ENCODE results near the gene KRAS. TPM values are rescaled to one million over a fixed set of nuclear protein-coding genes. Genes with fewer than 3 reads are reported as not detected.

The KRAS gene
- total RNA-seq, 3 donors from 2014 or later = 10.6 to 15.7 (median 14.3) TPM

DNA sequence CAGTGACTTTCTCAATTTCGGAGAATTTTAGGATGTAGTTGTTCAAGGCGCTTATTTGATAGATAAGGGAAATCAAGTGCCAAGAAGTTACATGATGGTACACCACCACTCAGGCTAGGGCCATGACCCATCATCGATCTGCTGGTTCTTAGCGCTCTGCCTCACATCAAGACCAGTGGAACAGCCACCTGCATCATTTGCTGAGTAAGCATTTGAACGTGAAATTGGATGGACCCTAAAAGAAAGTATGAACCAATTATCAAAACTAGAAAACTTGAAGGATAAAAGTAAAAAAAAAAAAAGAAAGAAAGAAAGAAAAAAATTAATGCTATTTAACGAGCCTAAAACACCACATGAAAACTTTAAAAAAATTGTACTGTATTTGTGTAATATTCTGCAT, 27.5 kb upstream of the KRAS start:
- intact Hi-C loops (cut with DNase I; ENCODE audit: low total_unique reads) = no loop called here
- TF ChIP-seq POLR2A (IDR thresholded peaks at IDR 0.05) (no peak), POLR2AphosphoS5 (IDR thresholded peaks at IDR 0.05) (no peak)
- TF ChIP-seq, protein P1, sequence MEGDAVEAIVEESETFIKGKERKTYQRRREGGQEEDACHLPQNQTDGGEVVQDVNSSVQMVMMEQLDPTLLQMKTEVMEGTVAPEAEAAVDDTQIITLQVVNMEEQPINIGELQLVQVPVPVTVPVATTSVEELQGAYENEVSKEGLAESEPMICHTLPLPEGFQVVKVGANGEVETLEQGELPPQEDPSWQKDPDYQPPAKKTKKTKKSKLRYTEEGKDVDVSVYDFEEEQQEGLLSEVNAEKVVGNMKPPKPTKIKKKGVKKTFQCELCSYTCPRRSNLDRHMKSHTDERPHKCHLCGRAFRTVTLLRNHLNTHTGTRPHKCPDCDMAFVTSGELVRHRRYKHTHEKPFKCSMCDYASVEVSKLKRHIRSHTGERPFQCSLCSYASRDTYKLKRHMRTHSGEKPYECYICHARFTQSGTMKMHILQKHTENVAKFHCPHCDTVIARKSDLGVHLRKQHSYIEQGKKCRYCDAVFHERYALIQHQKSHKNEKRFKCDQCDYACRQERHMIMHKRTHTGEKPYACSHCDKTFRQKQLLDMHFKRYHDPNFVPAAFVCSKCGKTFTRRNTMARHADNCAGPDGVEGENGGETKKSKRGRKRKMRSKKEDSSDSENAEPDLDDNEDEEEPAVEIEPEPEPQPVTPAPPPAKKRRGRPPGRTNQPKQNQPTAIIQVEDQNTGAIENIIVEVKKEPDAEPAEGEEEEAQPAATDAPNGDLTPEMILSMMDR (IDR thresholded peaks at IDR 0.05) = no peak

DNA sequence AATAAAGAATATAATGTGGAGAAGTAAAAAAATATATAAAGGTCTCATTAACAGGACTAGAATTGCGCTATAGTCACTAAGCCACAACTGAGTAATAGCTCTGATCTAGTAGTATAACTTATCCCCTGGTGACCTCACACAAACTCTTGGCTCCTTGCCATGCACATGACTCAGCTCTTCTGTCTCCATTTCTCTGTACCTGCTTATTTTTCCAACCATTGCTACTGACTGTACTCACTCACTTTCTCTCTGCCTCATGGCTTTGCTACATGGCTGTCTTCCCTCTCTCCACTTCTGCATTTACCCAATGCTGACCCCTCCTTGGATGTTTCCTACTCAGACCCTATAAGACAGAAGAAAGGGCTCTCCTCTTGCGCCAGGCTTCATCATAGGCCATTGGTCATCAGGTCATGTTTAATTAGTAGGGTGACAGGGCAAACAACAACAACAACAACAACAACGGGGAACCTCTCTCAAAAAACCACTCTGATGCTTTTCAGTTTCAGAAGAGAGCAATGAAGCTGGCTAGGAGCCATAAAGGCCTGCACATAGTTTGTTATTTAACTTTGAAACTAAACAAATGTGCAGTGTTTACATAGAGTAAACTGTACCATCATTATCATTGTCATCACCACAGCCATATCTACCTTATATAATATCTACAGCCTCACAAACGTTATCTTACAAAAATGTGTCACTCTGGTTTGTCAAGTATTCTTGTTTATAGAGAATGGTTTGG, 25.6 kb upstream of the KRAS start:
- no peak for DNase-seq (ENCODE audit: low spot score in 2 of 2)
- intact Hi-C loops (cut with DNase I; ENCODE audit: low total_unique reads) = no loop called here
- H3K27me3 ChIP-seq = no peaks in the 10 kb centered on the region
- no peaks in the 10 kb centered on the region for H3K4me1 ChIP-seq
- no peaks in the 10 kb centered on the region for H3K36me3 ChIP-seq
- no peaks in the 10 kb centered on the region for H3K9me3 ChIP-seq
- TF ChIP-seq, protein P1 (IDR thresholded peaks at IDR 0.05) = no peak
- TF ChIP-seq POLR2A (IDR thresholded peaks at IDR 0.05) = no peak
- no peak overlapping the region for H3K4me3 ChIP-seq
- no peak overlapping the region for H3K27ac ChIP-seq

More for the DNA sequence above, 27.5 kb upstream of the KRAS start:
- Histone ChIP-seq H3K36me3 (no peaks in the 10 kb centered on the region), H3K27me3 (no peaks in the 10 kb centered on the region), H3K9me3 (no peaks in the 10 kb centered on the region), H3K4me1 (no peaks in the 10 kb centered on the region), H3K4me3 (no peak overlapping the region), H3K27ac (no peak overlapping the region)
- DNase-seq (ENCODE audit: low spot score in 2 of 2) = no peak

DNA sequence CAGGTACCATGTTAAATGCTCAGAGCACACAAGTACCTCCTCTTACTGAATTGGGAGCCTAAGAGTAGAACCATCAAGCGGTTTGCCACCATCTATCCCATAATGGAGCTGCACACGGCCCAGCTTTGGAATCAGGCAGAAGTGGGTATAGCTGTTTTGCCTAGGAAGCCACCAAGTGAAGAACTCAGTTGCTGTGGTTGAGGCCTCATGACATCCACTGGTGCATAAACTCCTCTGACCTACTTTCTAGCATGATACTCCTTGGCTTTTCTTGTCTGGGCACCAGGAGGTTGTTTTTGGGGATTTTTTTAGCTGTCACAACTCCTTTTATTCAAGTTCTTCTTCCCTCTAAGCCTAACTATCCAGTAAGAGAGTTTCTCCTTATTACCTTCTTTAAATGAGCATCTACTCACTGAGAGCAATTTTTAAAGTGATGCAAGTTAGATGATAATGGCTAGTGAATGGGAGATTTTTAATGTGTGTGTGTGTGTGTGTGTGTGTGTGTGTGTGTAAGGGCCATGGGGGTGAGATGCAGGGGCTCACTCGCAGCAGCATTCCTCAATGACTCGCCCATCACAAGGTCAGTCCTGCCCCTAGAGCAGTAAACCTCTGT, 20.9 kb upstream of the KRAS start:
- no peak for DNase-seq (ENCODE audit: low spot score in 2 of 2)
- Histone ChIP-seq H3K27me3 (no peaks in the 10 kb centered on the region), H3K4me1 (no peaks in the 10 kb centered on the region), H3K4me3 (no peak overlapping the region), H3K9me3 (no peaks in the 10 kb centered on the region), H3K27ac (no peak overlapping the region), H3K36me3 (no peaks in the 10 kb centered on the region)
- intact Hi-C loops (cut with DNase I; ENCODE audit: low total_unique reads) = no loop called here
- TF ChIP-seq POLR2A (IDR thresholded peaks at IDR 0.05) = no peak
- TF ChIP-seq POLR2AphosphoS5 (IDR thresholded peaks at IDR 0.05) = no peak
- TF ChIP-seq, protein P1 (IDR thresholded peaks at IDR 0.05) = no peak

DNA sequence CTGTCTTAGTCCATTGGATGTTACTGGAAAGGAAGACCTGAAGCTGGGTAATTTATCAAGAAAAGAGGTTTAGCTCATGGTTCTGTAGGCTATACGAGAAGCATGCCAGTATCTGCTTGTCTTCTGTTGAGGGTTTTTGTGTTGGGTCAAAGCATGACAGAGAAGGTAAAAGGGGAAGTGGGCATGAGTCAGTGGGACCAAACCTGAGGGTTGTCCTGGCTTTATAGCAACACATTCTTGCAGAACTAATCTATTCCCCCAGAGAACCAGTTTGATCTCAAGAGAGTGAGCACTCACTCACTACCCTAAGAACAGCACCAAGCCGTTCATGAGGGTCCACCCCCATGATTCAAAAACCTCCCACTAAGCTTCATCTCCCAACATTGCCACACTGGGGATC, 19.0 kb upstream of the KRAS start:
- intact Hi-C loops (cut with DNase I; ENCODE audit: low total_unique reads) = no loop called here
- TF ChIP-seq, protein P1 (IDR thresholded peaks at IDR 0.05) = no peak
- TF ChIP-seq POLR2AphosphoS5 (IDR thresholded peaks at IDR 0.05) (no peak), POLR2A (IDR thresholded peaks at IDR 0.05) (no peak)
- no peak for DNase-seq (ENCODE audit: low spot score in 2 of 2)
- no peaks in the 10 kb centered on the region for H3K9me3 ChIP-seq
- H3K27me3 ChIP-seq = no peaks in the 10 kb centered on the region
- H3K27ac ChIP-seq = no peak overlapping the region
- H3K36me3 ChIP-seq = no peaks in the 10 kb centered on the region
- no peak overlapping the region for H3K4me3 ChIP-seq
- no peaks in the 10 kb centered on the region for H3K4me1 ChIP-seq

DNA sequence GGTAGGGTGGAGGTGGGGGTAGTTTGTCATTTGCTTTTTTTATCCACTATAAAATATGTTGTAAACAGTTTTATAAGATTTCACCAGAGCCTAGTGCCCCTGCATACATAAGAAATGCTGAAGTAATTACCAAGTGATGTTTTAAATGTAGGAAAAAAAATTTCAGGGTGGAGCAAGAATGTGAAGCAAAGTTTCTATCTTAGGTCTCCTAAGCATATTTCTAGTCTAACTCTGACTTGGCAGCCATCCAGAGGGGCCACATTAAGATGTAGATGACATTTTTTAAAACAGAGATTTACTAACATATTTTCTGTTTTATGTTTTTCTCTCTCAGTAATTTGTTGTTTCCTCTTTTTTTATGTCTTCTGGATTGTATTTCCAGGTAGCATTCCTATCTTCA, 15.8 kb upstream of the KRAS start:
- intact Hi-C loops (cut with DNase I; ENCODE audit: low total_unique reads) = no loop called here
- no peak for DNase-seq (ENCODE audit: low spot score in 2 of 2)
- H3K9me3 ChIP-seq = no peaks in the 10 kb centered on the region
- no peaks in the 10 kb centered on the region for H3K4me1 ChIP-seq
- no peaks in the 10 kb centered on the region for H3K36me3 ChIP-seq
- H3K27ac ChIP-seq = no peak overlapping the region
- no peaks in the 10 kb centered on the region for H3K27me3 ChIP-seq
- TF ChIP-seq POLR2AphosphoS5 (IDR thresholded peaks at IDR 0.05) (no peak), POLR2A (IDR thresholded peaks at IDR 0.05) (no peak)
- H3K4me3 ChIP-seq = no peak overlapping the region

Measured in breast epithelium (tissue), 4 donors.